SK-N-SH (cell line): Measurements from ENCODE around the gene ARHGEF3. TPM values are rescaled to one million over a fixed set of nuclear protein-coding genes. Genes with fewer than 3 reads are reported as not detected.

Source experiments
- polyA plus RNA-seq, 3 experiments: library from polyadenylated mRNA; depleted of rRNA; stranded (reverse); fragments of >200 nt; gene quantifications; 2 replicates each; pipeline ENCODE4 v1.2.3, GENCODE V29; 2012

ARHGEF3 gene
- polyA plus RNA-seq, 1 of the 3 experiments (the other 2 are of a cell fraction), result 5.9 TPM

Other genes starting within 250 kb of the ARHGEF3 start
- 4.6 and 6.9 TPM in 2 replicates for gene CCDC66, start 244.8 kb downstream of the ARHGEF3 start, polyA plus RNA-seq (2012; rRNA removed)
- 15.3 and 20.3 TPM in 2 replicates for gene TASOR, start 118.7 kb downstream of the ARHGEF3 start, polyA plus RNA-seq (2012; rRNA removed)